Naive thymus-derived CD4-positive, alpha-beta T cell (primary cell): Measurements from ENCODE around the gene WDR27. TPM values are rescaled to one million over a fixed set of nuclear protein-coding genes. Genes with fewer than 3 reads are reported as not detected.
A peak's percentile ranks its signal among the peaks of the same experiment; 100 is the strongest.

Source experiments
- ATAC-seq: fragments of 150-1000 bp; cut with Tn5 transposase; 2 replicates; pipeline ENCODE4 v1.10.0; 2021; ENCODE audit warnings: mild to moderate bottlenecking, moderate library complexity
- CTCF ChIA-PET: fragments of 350-600 bp; sonication (Branson Sonifier 250); formaldehyde crosslinking; loops from one replicate; lab custom pipeline; 2021; ENCODE audit warnings: antibody characterized with exemption; lab: Charles Lee
- POLR2A ChIA-PET: fragments of 350-600 bp; sonication (Branson Sonifier 250); formaldehyde crosslinking; loops from one replicate; lab custom pipeline; 2021; ENCODE audit warnings: antibody characterized with exemption, inconsistent platforms; lab: Charles Lee
- DNase-seq, 9 donors: peaks; one replicate each; pipeline versions ENCODE4 v3.0.0 to v3.0.0-alpha.2; 2020 to 2022; ENCODE audit warnings: mixed read lengths in 1 of 9
- H3K27ac ChIP-seq: one replicate; pipeline ENCODE4 v1.7.0; 2013; ENCODE audit warnings: mild to moderate bottlenecking, low read depth, low read length, moderate library complexity
- H3K27me3 ChIP-seq, 2 donors: one replicate each; pipeline ENCODE4 v1.7.0; 2013; ENCODE audit warnings: low read length in 2 of 2, mild to moderate bottlenecking in 2 of 2, moderate library complexity in 2 of 2; ENCODE audit not compliant: control insufficient read depth in 2 of 2, insufficient read depth in 2 of 2
- H3K36me3 ChIP-seq, 3 experiments: 1 replicate in 2 of 3; 2 replicates in 1 of 3; pipeline ENCODE4 v1.7.0; 2013; ENCODE audit warnings: low read length in 3 of 3, mild to moderate bottlenecking in 3 of 3, moderate library complexity in 1 of 3; ENCODE audit not compliant: insufficient read depth in 3 of 3, control insufficient read depth in 2 of 3
- H3K4me1 ChIP-seq, 2 donors: one replicate each; pipeline ENCODE4 v1.7.0; 2013; ENCODE audit warnings: low read length in 2 of 2, mild to moderate bottlenecking in 2 of 2, moderate library complexity in 1 of 2; ENCODE audit not compliant: control insufficient read depth in 2 of 2, insufficient read depth in 2 of 2
- H3K4me3 ChIP-seq: 2 replicates; pipeline ENCODE4 v1.7.0; 2013; ENCODE audit warnings: mild to moderate bottlenecking, low read length
- H3K9me3 ChIP-seq, 3 experiments: 1 replicate in 2 of 3; 2 replicates in 1 of 3; pipeline ENCODE4 v1.7.0; 2013; ENCODE audit warnings: low read length in 3 of 3; ENCODE audit not compliant: control insufficient read depth in 2 of 3
- H3K27ac Mint-ChIP-seq, 9 donors: one replicate each; pipeline ENCODE4 v1.8.0; 2020 to 2022; ENCODE audit warnings: mixed read lengths in 9 of 9, mild to moderate bottlenecking in 8 of 9, moderate library complexity in 5 of 9, inconsistent platforms in 2 of 9
- H3K27me3 Mint-ChIP-seq, 5 donors: one replicate each; pipeline ENCODE4 v1.8.0; 2021 to 2022; ENCODE audit warnings: mixed read lengths in 5 of 5, mild to moderate bottlenecking in 1 of 5
- H3K36me3 Mint-ChIP-seq, 5 donors: one replicate each; pipeline ENCODE4 v1.8.0; 2020 to 2022; ENCODE audit warnings: mixed read lengths in 5 of 5, mild to moderate bottlenecking in 3 of 5, inconsistent platforms in 1 of 5
- H3K4me1 Mint-ChIP-seq, 7 donors: one replicate each; pipeline ENCODE4 v1.8.0; 2020 to 2022; ENCODE audit warnings: mixed read lengths in 7 of 7, mild to moderate bottlenecking in 3 of 7, inconsistent platforms in 1 of 7
- H3K4me3 Mint-ChIP-seq, 10 donors: one replicate each; pipeline ENCODE4 v1.8.0; 2020 to 2022; ENCODE audit warnings: mild to moderate bottlenecking in 10 of 10, mixed read lengths in 10 of 10, moderate library complexity in 6 of 10, inconsistent platforms in 2 of 10
- H3K9me3 Mint-ChIP-seq, 11 donors: one replicate each; pipeline ENCODE4 v1.8.0; 2020 to 2022; ENCODE audit warnings: mixed read lengths in 11 of 11, mild to moderate bottlenecking in 4 of 11, inconsistent platforms in 1 of 11, moderate library complexity in 1 of 11
- intact Hi-C, 2 donors: fragments of 100-400 bp; cut with micrococcal nuclease; formaldehyde crosslinking; loops; one replicate each; pipeline ENCODE4 v1.15.1; 2023
- polyA plus RNA-seq, 2 donors: library from polyadenylated mRNA; unstranded; fragments of 300-500 nt; fragmentation: Illumina TruSeq; gene quantifications; one replicate each; pipeline ENCODE4 v1.2.3, GENCODE V29; 2021
- total RNA-seq, 6 experiments: library from RNA in 5 of 6; stranded (reverse) in 5 of 6; gene quantifications; 1 replicate in 5 of 6; 2 replicates in 1 of 6; pipeline ENCODE4 v1.2.3 and lab custom pipeline; 2021 to 2026

The WDR27 gene
- total and polyA plus RNA-seq, 7 experiments from 2014 or later = 6.7 to 89.0 (median 36.0) TPM

- H3K4me3 Mint-ChIP-seq = no peak overlapping the region
- H3K36me3 ChIP-seq = peaks cover 0 to 22% (median 0%) of the 10 kb centered on the region in 3 experiments
- H3K27ac Mint-ChIP-seq = no peak overlapping the region
- no peaks in the 10 kb centered on the region for H3K27me3 Mint-ChIP-seq
- no peaks in the 10 kb centered on the region for H3K9me3 ChIP-seq
- peaks cover 0 to 6% (median 5%) of the 10 kb centered on the region in 7 donors for H3K4me1 Mint-ChIP-seq
- ATAC-seq (no peak), DNase-seq (no peak)
- H3K9me3 Mint-ChIP-seq = no peaks in the 10 kb centered on the region
- H3K36me3 Mint-ChIP-seq = peaks cover 0 to 40% (median 23%) of the 10 kb centered on the region in 5 donors
- no peaks in the 10 kb centered on the region for H3K27me3 ChIP-seq
- intact Hi-C loops = no loop called here
- CTCF ChIA-PET = no interaction called here
- POLR2A ChIA-PET = no interaction called here
- no peak overlapping the region for H3K4me3 ChIP-seq
- H3K4me1 ChIP-seq = no peaks in the 10 kb centered on the region
- H3K27ac ChIP-seq = no peak overlapping the region
These were observed 41.8 kb downstream of the WDR27 start for GRCh38 chr6:169659820-169660610.

- peak overlapping the region in 1 of 9 donors; percentile 5 for H3K27ac Mint-ChIP-seq
- ChIA-PET POLR2A (no interaction called here), CTCF (no interaction called here)
- DNase-seq (no peak), ATAC-seq (no peak)
- H3K4me1 ChIP-seq = no peaks in the 10 kb centered on the region
- no peak overlapping the region for H3K4me3 Mint-ChIP-seq
- intact Hi-C loops = no loop called here
- H3K4me1 Mint-ChIP-seq = peaks cover 0 to 19% (median 15%) of the 10 kb centered on the region in 7 donors
- no peaks in the 10 kb centered on the region for H3K27me3 ChIP-seq
- no peak overlapping the region for H3K27ac ChIP-seq
- no peak overlapping the region for H3K4me3 ChIP-seq
- no peaks in the 10 kb centered on the region for H3K9me3 Mint-ChIP-seq
- H3K36me3 ChIP-seq = peaks cover 0 to 11% (median 0%) of the 10 kb centered on the region in 3 experiments
- no peaks in the 10 kb centered on the region for H3K9me3 ChIP-seq
- H3K27me3 Mint-ChIP-seq = no peaks in the 10 kb centered on the region
- peaks cover 0 to 24% (median 10%) of the 10 kb centered on the region in 5 donors for H3K36me3 Mint-ChIP-seq
These were observed 44.6 kb downstream of the WDR27 start for GRCh38 chr6:169657284-169657610.

GRCh38 chr6:169656546-169657283, 45.1 kb downstream of the WDR27 start:
- Mint-ChIP-seq H3K4me1 (peaks cover 0 to 19% (median 15%) of the 10 kb centered on the region in 7 donors), H3K9me3 (no peaks in the 10 kb centered on the region), H3K4me3 (peak overlapping the region in 1 of 10 donors; percentile 64), H3K27ac (peak overlapping the region in 2 of 9 donors; percentile 26 to 81), H3K27me3 (no peaks in the 10 kb centered on the region), H3K36me3 (peaks cover 0 to 21% (median 10%) of the 10 kb centered on the region in 5 donors)
- DNase-seq = no peak
- H3K4me1 ChIP-seq = no peaks in the 10 kb centered on the region
- H3K27me3 ChIP-seq = no peaks in the 10 kb centered on the region
- CTCF ChIA-PET = no interaction called here
- peaks cover 0 to 11% (median 0%) of the 10 kb centered on the region in 3 experiments for H3K36me3 ChIP-seq
- H3K9me3 ChIP-seq = no peaks in the 10 kb centered on the region
- POLR2A ChIA-PET = no interaction called here
- H3K27ac ChIP-seq = no peak overlapping the region
- no peak for ATAC-seq
- intact Hi-C loops = no loop called here
- no peak overlapping the region for H3K4me3 ChIP-seq

GRCh38 chr6:169654598-169655391, 47.0 kb downstream of the WDR27 start:
- Mint-ChIP-seq H3K9me3 (peaks cover 0 to under 1% (median 0%) of the 10 kb centered on the region in 11 donors), H3K36me3 (peaks cover 0 to 22% (median 12%) of the 10 kb centered on the region in 5 donors), H3K27ac (peak overlapping the region; percentile 71 to 95 (median 89)), H3K4me3 (peak overlapping the region; percentile 86 to 95 (median 92)), H3K4me1 (peaks cover 0 to 19% (median 15%) of the 10 kb centered on the region in 7 donors), H3K27me3 (no peaks in the 10 kb centered on the region)
- H3K4me3 ChIP-seq = peak overlapping the region; percentile 64
- ATAC-seq = peak; percentile 99
- no peaks in the 10 kb centered on the region for H3K27me3 ChIP-seq
- ChIA-PET POLR2A (interaction anchor here (1.2 to 2.5 kb wide), 2 partner anchors 48 to 70 kb away, joined by 4 to 7 read pairs; partner anchors contain the start of gene C6orf120), CTCF (interaction anchor here (0.8 kb wide), 2 partner anchors 46 to 136 kb away, joined by 3 read pairs; no protein-coding TSS in a partner anchor)
- peak; percentile 59 to 86 (median 73) for DNase-seq
- no peaks in the 10 kb centered on the region for H3K4me1 ChIP-seq
- peak overlapping the region; percentile 72 for H3K27ac ChIP-seq
- H3K36me3 ChIP-seq = peaks cover 0 to 11% (median 0%) of the 10 kb centered on the region in 3 experiments
- no peaks in the 10 kb centered on the region for H3K9me3 ChIP-seq
- intact Hi-C loops = loop anchor here (1.0 to 2.0 kb wide), 6 partner anchors 48 to 898 kb away; partner anchors contain the start of genes C6orf120 (in 2 of the 2), DYNLT2 (in 2 of the 2), ERMARD (in 2 of the 2) and WDR27 (in 2 of the 2)

DNA sequence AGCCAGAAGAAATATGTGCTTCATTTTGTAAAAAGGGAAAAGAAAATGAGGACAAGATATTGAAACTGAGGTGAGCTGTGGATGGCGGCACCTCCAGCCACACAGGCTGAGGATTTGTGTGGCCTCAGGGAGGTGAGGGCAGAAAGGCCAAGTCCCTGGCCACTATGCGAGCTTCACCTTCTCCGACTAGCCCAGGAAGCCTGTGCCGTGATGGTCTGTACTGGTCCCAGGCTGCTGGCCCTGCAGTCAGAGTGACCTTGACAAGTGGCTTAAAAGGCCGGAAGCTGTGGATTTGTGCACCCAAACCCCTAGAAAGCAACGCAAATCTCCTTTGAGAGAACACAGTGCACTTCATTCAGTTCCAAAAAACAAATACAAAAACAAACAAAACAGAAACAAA, 48.1 kb downstream of the WDR27 start:
- H3K36me3 ChIP-seq = peaks cover 0 to 11% (median 0%) of the 10 kb centered on the region in 3 experiments
- Mint-ChIP-seq H3K27me3 (no peaks in the 10 kb centered on the region), H3K4me3 (peak overlapping the region in 5 of 10 donors; percentile 86 to 93 (median 92)), H3K36me3 (peaks cover 0 to 15% (median 11%) of the 10 kb centered on the region in 5 donors), H3K9me3 (peaks cover 0 to 1% (median 0%) of the 10 kb centered on the region in 11 donors), H3K4me1 (peaks cover 0 to 19% (median 15%) of the 10 kb centered on the region in 7 donors), H3K27ac (peak overlapping the region in 6 of 9 donors; percentile 79 to 94 (median 90))
- ChIA-PET POLR2A (interaction anchor here (1.2 to 2.5 kb wide), 2 partner anchors 49 to 71 kb away, joined by 4 to 7 read pairs; partner anchors contain the start of gene C6orf120), CTCF (interaction anchor here (0.8 kb wide), 2 partner anchors 47 to 137 kb away, joined by 3 read pairs; no protein-coding TSS in a partner anchor)
- H3K27ac ChIP-seq = no peak overlapping the region
- H3K4me1 ChIP-seq = no peaks in the 10 kb centered on the region
- no peaks in the 10 kb centered on the region for H3K9me3 ChIP-seq
- ATAC-seq = no peak
- H3K4me3 ChIP-seq = no peak overlapping the region
- intact Hi-C loops = loop anchor here (1.0 to 2.0 kb wide), 5 partner anchors 49 to 899 kb away; partner anchors contain the start of genes C6orf120 (in 2 of the 2), DYNLT2 (in 2 of the 2), ERMARD (in 2 of the 2) and WDR27 (in 2 of the 2)
- no peak for DNase-seq
- H3K27me3 ChIP-seq = no peaks in the 10 kb centered on the region
